GM23338 (cell line): Measurements from ENCODE around the gene FHL1. TPM values are rescaled to one million over a fixed set of nuclear protein-coding genes. Genes with fewer than 3 reads are reported as not detected.

Experiments
- ATAC-seq: fragments of 200-7000 bp; cut with Tn5 transposase; 3 replicates; pipeline ENCODE4 v1.9.1; 2020
- DNase-seq: peaks from one replicate; pipeline ENCODE4 v3.0.0-alpha.2; 2015; ENCODE audit warnings: low spot score
- H2AFZ ChIP-seq: fragments of 200-600 bp; sonication (generic); 2 replicates; pipeline ENCODE4 v1.8.0; 2016; ENCODE audit warnings: antibody characterized with exemption, mild to moderate bottlenecking, moderate library complexity
- H3F3A ChIP-seq: fragments of 200-600 bp; sonication (generic); replicated peaks from 2 replicates; pipeline ENCODE4 v1.8.0; 2017; ENCODE audit warnings: antibody characterized with exemption, mixed run types, low read depth
- H3K27ac ChIP-seq: fragments of 200-600 bp; sonication (generic); 2 replicates; pipeline ENCODE4 v1.6.1; 2016; ENCODE audit warnings: low read depth
- H3K27me3 ChIP-seq: fragments of 200-600 bp; sonication (generic); 2 replicates; pipeline ENCODE4 v1.8.0; 2016; ENCODE audit warnings: mild to moderate bottlenecking, mixed run types, moderate library complexity; ENCODE audit not compliant: insufficient read depth
- H3K36me3 ChIP-seq: fragments of 200-600 bp; sonication (generic); 2 replicates; pipeline ENCODE4 v1.8.0; 2016; ENCODE audit warnings: mild to moderate bottlenecking; ENCODE audit not compliant: insufficient read depth
- H3K4me1 ChIP-seq: fragments of 200-600 bp; sonication (generic); 2 replicates; pipeline ENCODE4 v1.8.0; 2016; ENCODE audit warnings: mild to moderate bottlenecking, moderate library complexity; ENCODE audit not compliant: insufficient read depth
- H3K4me2 ChIP-seq: fragments of 200-600 bp; sonication (generic); 2 replicates; pipeline ENCODE4 v1.7.1; 2017; ENCODE audit warnings: mixed run types
- H3K4me3 ChIP-seq: fragments of 200-600 bp; sonication (generic); 2 replicates; pipeline ENCODE4 v1.6.1; 2016; ENCODE audit warnings: mixed run types
- H3K79me2 ChIP-seq: fragments of 200-600 bp; sonication (generic); replicated peaks from 2 replicates; pipeline ENCODE4 v1.8.0; 2017; ENCODE audit warnings: mild to moderate bottlenecking; ENCODE audit not compliant: insufficient read depth
- H3K9me2 ChIP-seq: fragments of 200-600 bp; sonication (generic); 2 replicates; pipeline ENCODE4 v1.8.0; 2017; ENCODE audit not compliant: insufficient read depth
- H4K20me1 ChIP-seq: fragments of 200-600 bp; sonication (generic); replicated peaks from 2 replicates; pipeline ENCODE4 v1.8.0; 2017; ENCODE audit warnings: mild to moderate bottlenecking; ENCODE audit not compliant: insufficient read depth
- H3K27ac Mint-ChIP-seq: 2 replicates; pipeline ENCODE4 v1.8.0; 2020; ENCODE audit warnings: inconsistent platforms, mild to moderate bottlenecking, moderate library complexity, mixed read lengths
- H3K27me3 Mint-ChIP-seq: 3 replicates; pipeline ENCODE4 v1.8.0; 2022; ENCODE audit warnings: low read depth, mild to moderate bottlenecking, moderate library complexity, mixed read lengths, inconsistent platforms; ENCODE audit not compliant: insufficient read depth, poor library complexity
- H3K36me3 Mint-ChIP-seq: 3 replicates; pipeline ENCODE4 v1.8.0; 2021; ENCODE audit warnings: low read depth, mild to moderate bottlenecking, inconsistent platforms, moderate library complexity, mixed read lengths
- H3K4me1 Mint-ChIP-seq: 3 replicates; pipeline ENCODE4 v1.8.0; 2020; ENCODE audit warnings: mild to moderate bottlenecking, inconsistent platforms, mixed read lengths
- H3K4me3 Mint-ChIP-seq: 3 replicates; pipeline ENCODE4 v1.8.0; 2021; ENCODE audit warnings: moderate library complexity, mild to moderate bottlenecking, inconsistent platforms, mixed read lengths
- H3K9me3 Mint-ChIP-seq: 3 replicates; pipeline ENCODE4 v1.8.0; 2020; ENCODE audit warnings: moderate library complexity, mild to moderate bottlenecking, inconsistent platforms, mixed read lengths
- CREB1 ChIP-seq: fragments of 250-450 bp; sonication (Bioruptor Pico); IDR thresholded peaks from 2 replicates; pipeline ENCODE4 v1.5.0; 2020; ENCODE audit warnings: low read depth, mild to moderate bottlenecking, moderate library complexity
- EZH2 ChIP-seq: fragments of 200-600 bp; sonication (generic); IDR thresholded peaks from one replicate; pipeline ENCODE4 v1.8.0; 2017; ENCODE audit warnings: antibody characterized with exemption, mild to moderate bottlenecking, low read depth; ENCODE audit not compliant: unreplicated experiment
- EZH2phosphoT487 ChIP-seq: fragments of 200-600 bp; sonication (generic); IDR thresholded peaks from one replicate; pipeline ENCODE4 v1.8.1; 2018; ENCODE audit warnings: antibody characterized with exemption; ENCODE audit not compliant: unreplicated experiment
- JUNB ChIP-seq: IDR thresholded peaks from one replicate; pipeline ENCODE4 v1.6.1; 2016; ENCODE audit warnings: antibody characterized with exemption; ENCODE audit not compliant: unreplicated experiment
- NANOG ChIP-seq: IDR thresholded peaks from 2 replicates; pipeline ENCODE4 v1.6.1; 2016; ENCODE audit warnings: antibody characterized with exemption, borderline replicate concordance
- POLR2AphosphoS5 ChIP-seq: IDR thresholded peaks from 2 replicates; pipeline ENCODE4 v1.6.1; 2016; ENCODE audit warnings: antibody characterized with exemption, low read depth
- STAT1 ChIP-seq: IDR thresholded peaks from one replicate; pipeline ENCODE4 v1.6.1; 2016; ENCODE audit warnings: antibody characterized with exemption; ENCODE audit not compliant: unreplicated experiment
- ZNF114 ChIP-seq: fragments of 250-450 bp; sonication (Bioruptor Pico); IDR thresholded peaks from 2 replicates; pipeline ENCODE4 v1.5.0; 2020; ENCODE audit warnings: mild to moderate bottlenecking, moderate library complexity
- ZNF331 ChIP-seq: fragments of 250-450 bp; sonication (Bioruptor Pico); IDR thresholded peaks from 2 replicates; pipeline ENCODE4 v1.5.0; 2020; ENCODE audit warnings: low read depth, mild to moderate bottlenecking, moderate library complexity
- polyA plus RNA-seq: library from polyadenylated mRNA; unstranded; fragments of >200 nt; fragmentation: Nextera tagmentation; extraction: Ambion mirVana; gene quantifications from 2 replicates; pipeline ENCODE4 v1.2.1, GENCODE V29; 2016
- total RNA-seq: library from RNA; depleted of rRNA; stranded (reverse); fragments of >200 nt; shearing (Covaris generic); gene quantifications from 2 replicates; pipeline ENCODE4 v1.2.3, GENCODE V29; 2014
- TF ChIP-seq, protein P1 (sequence below): fragments of 250-450 bp; sonication (Bioruptor Pico); IDR thresholded peaks from 2 replicates; pipeline ENCODE4 v1.5.0; 2020; ENCODE audit warnings: mild to moderate bottlenecking, moderate library complexity
- TF ChIP-seq, protein P2 (sequence below): IDR thresholded peaks from one replicate; pipeline ENCODE4 v1.6.1; 2018; ENCODE audit warnings: antibody characterized with exemption; ENCODE audit not compliant: unreplicated experiment
- TF ChIP-seq, protein P3 (sequence below), 2 experiments: fragments of 200-600 bp in 1 of 2; sonication (generic) in 1 of 2; conservative IDR thresholded peaks; 2 replicates each; pipeline versions ENCODE4 v1.5.1 to v1.6.1; 2016 to 2017; ENCODE audit warnings: antibody characterized with exemption in 2 of 2, low read depth in 2 of 2, mild to moderate bottlenecking in 2 of 2, moderate library complexity in 1 of 2
- TF ChIP-seq, protein P4 (sequence below): IDR thresholded peaks from 2 replicates; pipeline ENCODE4 v1.6.1; 2016; ENCODE audit warnings: antibody characterized with exemption

The FHL1 gene
- total and polyA plus RNA-seq, 2 experiments from 2014 or later = 47.9 to 60.4 TPM

DNA sequence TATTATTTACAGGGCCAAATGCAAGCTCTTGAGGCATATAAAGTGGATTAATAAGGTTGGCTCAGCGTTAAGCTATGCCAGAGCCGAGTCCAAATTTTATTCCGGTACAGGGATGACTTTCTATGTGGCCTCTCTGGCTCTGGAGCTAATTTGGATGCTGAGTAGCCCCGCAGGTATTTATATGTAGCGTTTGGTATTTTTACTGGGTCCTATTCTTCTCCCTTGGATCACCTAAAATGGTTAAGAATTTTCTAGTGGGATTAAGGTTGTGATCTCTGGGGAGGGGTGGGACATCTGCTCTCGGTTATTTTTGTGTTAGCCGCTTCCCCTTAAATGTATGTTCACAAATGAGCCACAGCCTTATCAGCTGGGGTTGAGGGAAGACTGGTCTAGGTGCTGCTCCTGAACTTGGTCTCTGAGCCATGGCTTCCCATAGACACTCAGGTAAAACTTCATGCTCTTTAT, 49.4 kb downstream of the FHL1 start (continued):
- TF ChIP-seq, protein P1, sequence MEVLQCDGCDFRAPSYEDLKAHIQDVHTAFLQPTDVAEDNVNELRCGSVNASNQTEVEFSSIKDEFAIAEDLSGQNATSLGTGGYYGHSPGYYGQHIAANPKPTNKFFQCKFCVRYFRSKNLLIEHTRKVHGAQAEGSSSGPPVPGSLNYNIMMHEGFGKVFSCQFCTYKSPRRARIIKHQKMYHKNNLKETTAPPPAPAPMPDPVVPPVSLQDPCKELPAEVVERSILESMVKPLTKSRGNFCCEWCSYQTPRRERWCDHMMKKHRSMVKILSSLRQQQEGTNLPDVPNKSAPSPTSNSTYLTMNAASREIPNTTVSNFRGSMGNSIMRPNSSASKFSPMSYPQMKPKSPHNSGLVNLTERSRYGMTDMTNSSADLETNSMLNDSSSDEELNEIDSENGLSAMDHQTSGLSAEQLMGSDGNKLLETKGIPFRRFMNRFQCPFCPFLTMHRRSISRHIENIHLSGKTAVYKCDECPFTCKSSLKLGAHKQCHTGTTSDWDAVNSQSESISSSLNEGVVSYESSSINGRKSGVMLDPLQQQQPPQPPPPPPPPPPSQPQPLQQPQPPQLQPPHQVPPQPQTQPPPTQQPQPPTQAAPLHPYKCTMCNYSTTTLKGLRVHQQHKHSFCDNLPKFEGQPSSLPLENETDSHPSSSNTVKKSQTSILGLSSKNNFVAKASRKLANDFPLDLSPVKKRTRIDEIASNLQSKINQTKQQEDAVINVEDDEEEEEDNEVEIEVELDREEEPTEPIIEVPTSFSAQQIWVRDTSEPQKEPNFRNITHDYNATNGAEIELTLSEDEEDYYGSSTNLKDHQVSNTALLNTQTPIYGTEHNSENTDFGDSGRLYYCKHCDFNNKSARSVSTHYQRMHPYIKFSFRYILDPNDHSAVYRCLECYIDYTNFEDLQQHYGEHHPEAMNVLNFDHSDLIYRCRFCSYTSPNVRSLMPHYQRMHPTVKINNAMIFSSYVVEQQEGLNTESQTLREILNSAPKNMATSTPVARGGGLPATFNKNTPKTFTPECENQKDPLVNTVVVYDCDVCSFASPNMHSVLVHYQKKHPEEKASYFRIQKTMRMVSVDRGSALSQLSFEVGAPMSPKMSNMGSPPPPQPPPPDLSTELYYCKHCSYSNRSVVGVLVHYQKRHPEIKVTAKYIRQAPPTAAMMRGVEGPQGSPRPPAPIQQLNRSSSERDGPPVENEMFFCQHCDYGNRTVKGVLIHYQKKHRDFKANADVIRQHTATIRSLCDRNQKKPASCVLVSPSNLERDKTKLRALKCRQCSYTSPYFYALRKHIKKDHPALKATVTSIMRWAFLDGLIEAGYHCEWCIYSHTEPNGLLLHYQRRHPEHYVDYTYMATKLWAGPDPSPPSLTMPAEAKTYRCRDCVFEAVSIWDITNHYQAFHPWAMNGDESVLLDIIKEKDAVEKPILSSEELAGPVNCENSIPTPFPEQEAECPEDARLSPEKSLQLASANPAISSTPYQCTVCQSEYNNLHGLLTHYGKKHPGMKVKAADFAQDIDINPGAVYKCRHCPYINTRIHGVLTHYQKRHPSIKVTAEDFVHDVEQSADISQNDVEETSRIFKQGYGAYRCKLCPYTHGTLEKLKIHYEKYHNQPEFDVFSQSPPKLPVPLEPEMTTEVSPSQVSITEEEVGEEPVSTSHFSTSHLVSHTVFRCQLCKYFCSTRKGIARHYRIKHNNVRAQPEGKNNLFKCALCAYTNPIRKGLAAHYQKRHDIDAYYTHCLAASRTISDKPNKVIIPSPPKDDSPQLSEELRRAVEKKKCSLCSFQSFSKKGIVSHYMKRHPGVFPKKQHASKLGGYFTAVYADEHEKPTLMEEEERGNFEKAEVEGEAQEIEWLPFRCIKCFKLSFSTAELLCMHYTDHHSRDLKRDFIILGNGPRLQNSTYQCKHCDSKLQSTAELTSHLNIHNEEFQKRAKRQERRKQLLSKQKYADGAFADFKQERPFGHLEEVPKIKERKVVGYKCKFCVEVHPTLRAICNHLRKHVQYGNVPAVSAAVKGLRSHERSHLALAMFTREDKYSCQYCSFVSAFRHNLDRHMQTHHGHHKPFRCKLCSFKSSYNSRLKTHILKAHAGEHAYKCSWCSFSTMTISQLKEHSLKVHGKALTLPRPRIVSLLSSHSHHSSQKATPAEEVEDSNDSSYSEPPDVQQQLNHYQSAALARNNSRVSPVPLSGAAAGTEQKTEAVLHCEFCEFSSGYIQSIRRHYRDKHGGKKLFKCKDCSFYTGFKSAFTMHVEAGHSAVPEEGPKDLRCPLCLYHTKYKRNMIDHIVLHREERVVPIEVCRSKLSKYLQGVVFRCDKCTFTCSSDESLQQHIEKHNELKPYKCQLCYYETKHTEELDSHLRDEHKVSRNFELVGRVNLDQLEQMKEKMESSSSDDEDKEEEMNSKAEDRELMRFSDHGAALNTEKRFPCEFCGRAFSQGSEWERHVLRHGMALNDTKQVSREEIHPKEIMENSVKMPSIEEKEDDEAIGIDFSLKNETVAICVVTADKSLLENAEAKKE = no peak
- TF ChIP-seq ZNF331 (CRISPR knock-in tag) (no peak), ZNF114 (CRISPR knock-in tag) (no peak)

DNA sequence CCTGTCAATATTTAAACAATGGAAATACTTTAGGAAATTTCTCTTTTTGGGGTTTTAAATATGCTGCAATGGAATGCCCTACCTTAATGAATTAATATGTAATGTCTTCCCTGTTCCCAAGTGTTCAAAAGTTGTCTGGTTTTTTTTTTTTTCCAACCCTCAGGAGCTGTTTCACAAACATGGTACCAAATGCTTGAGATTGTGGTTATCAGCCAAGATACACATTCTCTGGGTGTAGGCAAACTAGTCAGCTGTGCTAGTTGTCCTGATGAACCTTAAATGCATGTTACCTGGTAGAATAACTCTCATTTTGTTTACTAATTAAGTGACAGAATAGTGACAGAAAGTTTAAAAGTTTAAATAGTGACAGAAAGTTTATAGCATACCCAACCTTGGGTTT, 50.7 kb downstream of the FHL1 start:
- H3K4me1 ChIP-seq = no peaks in the 10 kb centered on the region; the same call in 1 of the 2 replicates
- TF ChIP-seq NANOG (no peak), POLR2AphosphoS5 (no peak), EZH2phosphoT487 (no peak), ZNF114 (CRISPR knock-in tag) (no peak), ZNF331 (CRISPR knock-in tag) (no peak), CREB1 (CRISPR knock-in tag) (no peak), JUNB (no peak), EZH2 (no peak), STAT1 (no peak)
- TF ChIP-seq, protein P2, sequence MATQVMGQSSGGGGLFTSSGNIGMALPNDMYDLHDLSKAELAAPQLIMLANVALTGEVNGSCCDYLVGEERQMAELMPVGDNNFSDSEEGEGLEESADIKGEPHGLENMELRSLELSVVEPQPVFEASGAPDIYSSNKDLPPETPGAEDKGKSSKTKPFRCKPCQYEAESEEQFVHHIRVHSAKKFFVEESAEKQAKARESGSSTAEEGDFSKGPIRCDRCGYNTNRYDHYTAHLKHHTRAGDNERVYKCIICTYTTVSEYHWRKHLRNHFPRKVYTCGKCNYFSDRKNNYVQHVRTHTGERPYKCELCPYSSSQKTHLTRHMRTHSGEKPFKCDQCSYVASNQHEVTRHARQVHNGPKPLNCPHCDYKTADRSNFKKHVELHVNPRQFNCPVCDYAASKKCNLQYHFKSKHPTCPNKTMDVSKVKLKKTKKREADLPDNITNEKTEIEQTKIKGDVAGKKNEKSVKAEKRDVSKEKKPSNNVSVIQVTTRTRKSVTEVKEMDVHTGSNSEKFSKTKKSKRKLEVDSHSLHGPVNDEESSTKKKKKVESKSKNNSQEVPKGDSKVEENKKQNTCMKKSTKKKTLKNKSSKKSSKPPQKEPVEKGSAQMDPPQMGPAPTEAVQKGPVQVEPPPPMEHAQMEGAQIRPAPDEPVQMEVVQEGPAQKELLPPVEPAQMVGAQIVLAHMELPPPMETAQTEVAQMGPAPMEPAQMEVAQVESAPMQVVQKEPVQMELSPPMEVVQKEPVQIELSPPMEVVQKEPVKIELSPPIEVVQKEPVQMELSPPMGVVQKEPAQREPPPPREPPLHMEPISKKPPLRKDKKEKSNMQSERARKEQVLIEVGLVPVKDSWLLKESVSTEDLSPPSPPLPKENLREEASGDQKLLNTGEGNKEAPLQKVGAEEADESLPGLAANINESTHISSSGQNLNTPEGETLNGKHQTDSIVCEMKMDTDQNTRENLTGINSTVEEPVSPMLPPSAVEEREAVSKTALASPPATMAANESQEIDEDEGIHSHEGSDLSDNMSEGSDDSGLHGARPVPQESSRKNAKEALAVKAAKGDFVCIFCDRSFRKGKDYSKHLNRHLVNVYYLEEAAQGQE = no peak
- TF ChIP-seq, protein P3, sequence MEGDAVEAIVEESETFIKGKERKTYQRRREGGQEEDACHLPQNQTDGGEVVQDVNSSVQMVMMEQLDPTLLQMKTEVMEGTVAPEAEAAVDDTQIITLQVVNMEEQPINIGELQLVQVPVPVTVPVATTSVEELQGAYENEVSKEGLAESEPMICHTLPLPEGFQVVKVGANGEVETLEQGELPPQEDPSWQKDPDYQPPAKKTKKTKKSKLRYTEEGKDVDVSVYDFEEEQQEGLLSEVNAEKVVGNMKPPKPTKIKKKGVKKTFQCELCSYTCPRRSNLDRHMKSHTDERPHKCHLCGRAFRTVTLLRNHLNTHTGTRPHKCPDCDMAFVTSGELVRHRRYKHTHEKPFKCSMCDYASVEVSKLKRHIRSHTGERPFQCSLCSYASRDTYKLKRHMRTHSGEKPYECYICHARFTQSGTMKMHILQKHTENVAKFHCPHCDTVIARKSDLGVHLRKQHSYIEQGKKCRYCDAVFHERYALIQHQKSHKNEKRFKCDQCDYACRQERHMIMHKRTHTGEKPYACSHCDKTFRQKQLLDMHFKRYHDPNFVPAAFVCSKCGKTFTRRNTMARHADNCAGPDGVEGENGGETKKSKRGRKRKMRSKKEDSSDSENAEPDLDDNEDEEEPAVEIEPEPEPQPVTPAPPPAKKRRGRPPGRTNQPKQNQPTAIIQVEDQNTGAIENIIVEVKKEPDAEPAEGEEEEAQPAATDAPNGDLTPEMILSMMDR (conservative IDR thresholded peaks at IDR 0.05; ENCODE audit: low read depth in 2 of 2) = no peak
- TF ChIP-seq, protein P4, sequence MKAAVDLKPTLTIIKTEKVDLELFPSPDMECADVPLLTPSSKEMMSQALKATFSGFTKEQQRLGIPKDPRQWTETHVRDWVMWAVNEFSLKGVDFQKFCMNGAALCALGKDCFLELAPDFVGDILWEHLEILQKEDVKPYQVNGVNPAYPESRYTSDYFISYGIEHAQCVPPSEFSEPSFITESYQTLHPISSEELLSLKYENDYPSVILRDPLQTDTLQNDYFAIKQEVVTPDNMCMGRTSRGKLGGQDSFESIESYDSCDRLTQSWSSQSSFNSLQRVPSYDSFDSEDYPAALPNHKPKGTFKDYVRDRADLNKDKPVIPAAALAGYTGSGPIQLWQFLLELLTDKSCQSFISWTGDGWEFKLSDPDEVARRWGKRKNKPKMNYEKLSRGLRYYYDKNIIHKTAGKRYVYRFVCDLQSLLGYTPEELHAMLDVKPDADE = no peak

More for the DNA sequence above, 50.7 kb downstream of the FHL1 start:
- Histone ChIP-seq H3K4me2 (no peak overlapping the region), H3F3A (no peaks in the 10 kb centered on the region), H3K79me2 (no peaks in the 10 kb centered on the region), H3K4me3 (no peak overlapping the region), H4K20me1 (no peaks in the 10 kb centered on the region), H3K36me3 (no peaks in the 10 kb centered on the region), H3K27me3 (no peaks in the 10 kb centered on the region), H3K9me2 (no peaks in the 10 kb centered on the region), H2AFZ (no peak overlapping the region), H3K27ac (no peak overlapping the region)
- H3K9me3 Mint-ChIP-seq = no peaks in the 10 kb centered on the region
- no peak overlapping the region for H3K27ac Mint-ChIP-seq
- H3K4me1 Mint-ChIP-seq = peaks cover 17% of the 10 kb centered on the region
- H3K27me3 Mint-ChIP-seq = no peaks in the 10 kb centered on the region
- H3K36me3 Mint-ChIP-seq = no peaks in the 10 kb centered on the region
- DNase-seq (no peak), ATAC-seq (no peak)
- no peak overlapping the region for H3K4me3 Mint-ChIP-seq
